NCI-H2029 treated with DMSO at 0.1 percent for 48 hours (cell line): Measurements from ENCODE around the gene FYN.

Source experiments
- DNase-seq: peaks from one replicate; lab custom pipeline; 2025; lab: John Stamatoyannopoulos, UW

The FYN gene

GRCh38 chr6:111831408-111831807, 41.8 kb downstream of the FYN start:
- DNase-seq: no peak

- DNase-seq: no peak
Measured at GRCh38 chr6:111829998-111830397, 43.3 kb downstream of the FYN start.

GRCh38 chr6:111829581-111829980, 43.7 kb downstream of the FYN start:
- DNase-seq: no peak

GRCh38 chr6:111828809-111829208, 44.4 kb downstream of the FYN start:
- DNase-seq: no peak

DNA sequence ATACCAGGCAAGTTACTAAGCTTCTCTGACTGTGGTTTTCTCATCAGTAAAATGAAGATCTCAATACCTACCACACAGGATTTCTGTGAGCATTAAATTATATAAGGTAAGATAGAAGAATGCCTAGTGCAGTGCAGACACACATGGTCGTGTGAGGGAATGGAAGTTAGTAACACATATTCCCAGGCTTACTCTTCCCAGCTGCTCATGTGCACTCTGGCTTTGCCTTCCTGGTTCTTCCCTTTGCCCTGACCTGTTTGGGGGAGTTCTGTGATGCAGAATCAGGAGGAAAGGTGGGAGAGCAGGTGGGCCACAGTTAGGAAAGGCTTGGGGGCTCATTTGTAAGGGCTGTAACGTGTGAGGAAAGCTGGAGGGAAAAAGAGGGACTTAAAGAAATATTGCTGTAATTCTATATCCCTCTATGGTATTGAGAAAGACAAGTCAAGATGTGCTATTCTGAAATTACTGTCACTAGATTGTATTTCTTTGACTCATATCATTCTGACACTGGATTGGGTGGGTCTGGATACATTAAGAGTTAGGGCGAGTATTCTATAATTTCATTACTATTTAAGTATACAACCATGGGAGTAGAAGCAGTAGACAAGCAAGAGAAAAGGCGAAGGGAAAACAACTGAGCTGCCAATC, 47.7 kb downstream of the FYN start:
- DNase-seq: no peak

- DNase-seq: no peak
Measured at GRCh38 chr6:111824608-111825337, 48.5 kb downstream of the FYN start.

DNA sequence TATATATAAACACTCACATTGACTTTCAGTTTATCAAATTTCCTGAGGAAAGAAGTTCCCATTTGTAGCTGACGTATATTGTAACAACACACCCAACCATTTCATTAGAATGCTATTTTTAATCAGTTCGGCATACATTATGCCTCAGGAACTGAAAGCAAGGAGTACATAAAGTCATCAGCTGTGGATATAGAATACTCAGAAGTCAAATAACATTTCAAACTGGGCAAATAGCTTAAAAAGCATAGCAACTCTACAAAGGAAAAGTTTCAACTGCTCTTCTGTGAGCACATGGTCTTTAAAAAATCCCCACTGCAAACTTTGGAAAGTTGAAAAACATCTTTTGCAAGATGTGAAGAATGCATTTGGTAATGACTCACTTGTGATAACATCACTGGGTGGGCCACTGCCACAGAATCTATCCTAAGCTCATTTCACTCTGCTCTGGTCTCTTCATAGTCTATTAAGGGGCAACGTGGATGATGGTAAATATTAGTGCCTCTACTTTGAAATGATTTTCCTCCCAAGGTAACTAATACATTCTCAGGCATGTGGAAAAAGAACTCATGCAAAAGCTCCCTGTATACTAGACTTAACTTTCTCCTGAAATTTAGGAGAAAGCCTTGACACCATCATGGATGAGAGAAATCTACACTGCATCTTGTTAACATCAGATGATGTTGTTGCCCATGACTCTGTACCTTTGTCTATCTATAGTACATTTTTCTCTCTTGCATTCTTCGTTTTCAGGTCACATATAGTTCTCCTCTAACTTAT, 49.2 kb downstream of the FYN start:
- no peak for DNase-seq

DNA sequence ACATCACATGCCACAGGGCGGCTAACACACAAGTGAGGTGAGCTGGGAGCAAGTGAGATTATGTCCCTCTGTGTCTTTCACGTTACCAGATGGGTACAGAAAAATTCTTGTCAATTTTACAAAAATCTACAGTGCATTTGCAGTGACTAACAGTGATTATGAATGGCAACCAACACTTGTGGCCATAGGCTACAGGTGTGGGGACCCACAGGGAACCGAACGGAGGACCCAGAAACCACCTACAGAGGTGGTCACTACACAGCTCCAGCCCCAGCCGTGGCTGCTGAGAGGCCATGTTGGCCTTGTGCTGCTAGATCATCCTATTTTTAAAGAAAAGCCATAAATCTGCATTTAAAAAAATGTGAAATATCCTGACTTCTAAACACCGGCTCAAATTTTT, 50.2 kb downstream of the FYN start:
- DNase-seq: no peak

- no peak for DNase-seq
Measured at GRCh38 chr6:111819458-111819857, 53.8 kb downstream of the FYN start.

DNA sequence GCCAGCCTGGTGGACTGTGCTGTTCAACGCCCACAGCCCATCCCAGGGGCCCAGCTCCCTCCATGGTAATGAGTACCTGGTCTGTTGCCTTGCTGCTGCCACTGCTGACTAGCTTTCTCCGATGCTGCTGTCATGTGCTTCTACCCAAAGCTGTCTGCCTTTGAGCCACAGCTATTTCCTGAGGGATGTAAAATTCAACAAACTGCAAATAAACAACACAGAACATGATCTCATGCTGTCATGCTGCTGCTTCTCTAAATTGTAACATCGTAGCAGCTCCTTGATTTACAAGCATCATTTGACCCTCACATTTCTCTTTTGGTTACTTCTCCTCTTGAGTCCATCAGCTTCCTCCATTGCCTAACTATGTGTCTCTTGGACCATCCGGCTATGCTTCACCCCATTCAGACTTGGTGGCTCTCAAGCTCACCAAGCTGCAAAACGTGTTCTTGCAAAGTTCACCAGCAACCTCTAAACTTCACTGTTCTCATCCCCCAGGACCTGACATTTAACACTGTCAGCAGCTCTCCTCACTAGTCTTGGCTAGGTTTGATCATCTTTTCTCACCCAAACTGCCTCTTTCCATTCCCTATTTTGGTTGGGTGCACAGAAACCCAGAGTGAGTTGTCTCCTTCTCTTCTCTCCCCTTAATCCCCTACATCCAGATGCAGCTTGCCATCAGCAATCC, 54.6 kb downstream of the FYN start:
- DNase-seq: no peak

DNA sequence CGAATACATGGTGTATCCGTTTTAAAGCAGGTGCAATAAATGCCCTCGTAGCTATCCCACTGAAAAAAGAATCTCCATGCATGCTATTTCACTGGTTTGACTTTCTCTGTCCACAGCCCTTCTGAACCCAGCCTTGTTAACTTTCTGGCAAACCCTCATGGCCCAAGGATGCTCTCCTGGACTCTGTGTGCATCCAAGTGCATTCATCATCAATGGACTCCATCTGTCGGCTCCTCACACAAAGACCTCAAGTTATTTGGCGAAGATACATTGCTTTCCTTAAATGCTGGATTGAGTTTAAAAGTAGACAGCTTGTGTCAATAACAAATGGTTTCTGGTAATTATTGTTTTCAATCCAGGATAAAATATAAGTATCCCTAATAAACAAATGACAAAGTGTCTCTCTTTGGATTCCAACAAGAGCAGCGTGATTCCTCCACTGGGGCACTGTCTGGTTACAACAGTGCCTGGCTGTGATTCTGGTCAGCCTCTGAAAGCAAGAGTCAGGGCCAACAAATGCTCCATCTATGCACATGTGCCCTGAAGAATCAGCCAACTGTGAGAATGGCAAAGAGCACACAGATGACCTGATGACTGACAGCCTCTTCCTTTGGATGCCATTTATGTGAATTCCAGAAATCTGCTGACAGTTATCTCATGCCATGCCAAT, 55.7 kb downstream of the FYN start:
- no peak for DNase-seq

DNA sequence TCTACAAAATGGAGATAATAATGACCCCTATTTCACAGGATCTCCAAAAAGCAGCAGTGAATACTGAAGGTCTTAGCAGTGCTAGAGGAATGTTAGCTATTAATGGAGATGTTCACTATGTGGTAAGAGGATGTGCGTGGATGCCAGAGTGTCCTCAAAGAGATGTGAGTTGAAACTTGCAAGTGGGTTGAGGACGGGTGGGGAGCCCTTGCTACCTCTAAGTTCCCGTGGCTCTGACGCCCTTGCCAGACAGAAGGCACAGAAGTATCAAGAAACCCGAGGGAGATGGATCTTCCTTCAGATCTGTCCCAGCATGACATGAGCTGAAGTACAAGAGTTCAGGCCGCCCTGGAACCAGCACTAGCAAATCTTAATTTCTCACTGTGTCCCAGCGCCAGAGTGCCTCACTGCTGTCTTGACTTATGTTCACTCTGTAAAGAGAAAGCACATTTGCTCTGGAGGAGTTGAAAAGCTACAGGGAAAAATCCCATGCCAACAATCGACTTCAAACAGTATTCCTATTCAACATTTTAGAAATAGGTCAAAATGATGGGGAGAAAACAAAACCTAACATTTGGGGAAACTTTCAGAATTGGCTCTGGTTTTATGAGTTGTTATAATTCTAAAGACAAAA, 59.5 kb downstream of the FYN start:
- no peak for DNase-seq

DNA sequence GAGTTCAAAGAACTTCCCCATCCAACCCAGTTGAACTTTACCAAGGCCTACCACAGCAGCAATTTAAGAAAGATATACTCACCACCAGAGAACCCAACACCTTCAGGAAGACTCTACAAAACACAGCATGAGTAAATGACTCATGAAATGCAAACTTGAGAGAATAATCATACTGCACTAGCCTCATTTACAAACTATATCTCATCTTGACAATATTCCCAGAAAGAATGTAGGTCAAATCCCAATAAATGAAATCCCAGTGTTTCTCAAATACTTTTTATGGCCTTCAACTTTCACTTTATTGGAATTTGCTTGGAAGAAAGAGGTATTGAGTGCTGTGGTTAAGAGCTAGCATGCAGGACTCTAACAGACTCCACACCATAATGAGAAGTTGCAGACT, 60.0 kb downstream of the FYN start:
- no peak for DNase-seq

DNA sequence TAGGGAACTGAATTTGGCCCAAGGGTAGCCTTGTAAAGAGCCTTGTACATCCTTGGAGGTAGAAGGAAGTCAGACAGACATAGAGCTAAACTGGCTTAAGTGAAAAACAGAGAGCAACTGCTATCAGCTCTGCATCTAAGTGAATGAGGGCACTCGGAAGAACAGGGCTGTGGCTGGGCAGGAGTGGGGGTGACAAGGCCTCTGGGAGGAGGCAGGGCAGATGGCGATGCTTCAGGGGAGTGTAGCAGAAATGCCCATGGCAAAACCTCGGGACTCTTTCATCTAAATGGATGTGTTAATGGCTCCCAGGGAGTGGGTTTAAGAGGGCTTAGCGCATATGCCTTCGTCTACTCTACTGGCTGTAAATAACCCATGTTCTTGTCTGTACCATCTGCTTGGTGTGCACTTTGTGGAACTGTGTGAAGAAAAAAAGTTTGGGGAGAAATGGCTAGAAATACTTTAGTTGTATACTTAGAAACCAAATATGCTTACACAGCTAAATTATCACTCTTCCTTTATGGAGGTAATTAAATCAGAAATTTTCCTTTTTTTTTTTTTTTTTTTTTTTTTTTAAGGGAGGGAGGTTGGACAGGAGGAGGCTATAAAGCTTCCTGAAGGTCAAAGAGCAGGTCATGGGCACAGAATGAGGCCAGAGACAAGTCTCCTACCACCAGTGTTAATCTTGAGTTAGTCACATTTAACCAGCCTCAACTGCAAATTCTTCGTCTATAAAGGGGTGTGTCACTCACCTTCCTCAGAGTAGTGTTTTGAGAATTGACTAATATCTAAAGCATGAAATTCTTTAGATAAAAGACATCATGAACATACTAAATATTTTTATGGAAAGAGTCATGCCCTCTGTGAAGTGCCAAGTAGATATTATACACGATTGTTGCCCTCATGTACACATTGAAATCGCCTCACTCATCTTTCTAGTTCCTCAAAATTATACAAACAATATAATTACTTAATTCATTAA, 60.9 kb downstream of the FYN start:
- no peak for DNase-seq

- DNase-seq: no peak
Measured at GRCh38 chr6:111810294-111811131, 62.7 kb downstream of the FYN start.

DNA sequence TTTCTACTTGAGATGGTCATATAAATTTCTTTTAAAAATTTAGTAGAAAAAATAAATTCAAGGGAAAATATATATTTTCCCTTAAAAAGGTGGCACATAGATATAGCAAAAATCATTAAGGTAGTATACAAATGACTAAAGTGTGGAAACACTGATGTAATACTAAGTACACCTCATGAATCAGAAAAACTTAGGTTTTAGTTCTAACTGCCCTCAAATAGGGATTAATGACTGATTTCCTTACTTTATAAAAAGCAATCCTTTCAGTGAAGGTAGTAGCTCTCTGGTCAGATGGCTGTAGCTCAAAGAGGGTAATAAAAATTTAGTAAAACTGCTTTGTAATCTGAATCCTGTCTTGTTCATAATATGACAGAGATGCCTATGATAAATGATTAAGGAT, 63.5 kb downstream of the FYN start:
- DNase-seq: no peak

GRCh38 chr6:111809264-111809663, 64.0 kb downstream of the FYN start:
- no peak for DNase-seq

DNA sequence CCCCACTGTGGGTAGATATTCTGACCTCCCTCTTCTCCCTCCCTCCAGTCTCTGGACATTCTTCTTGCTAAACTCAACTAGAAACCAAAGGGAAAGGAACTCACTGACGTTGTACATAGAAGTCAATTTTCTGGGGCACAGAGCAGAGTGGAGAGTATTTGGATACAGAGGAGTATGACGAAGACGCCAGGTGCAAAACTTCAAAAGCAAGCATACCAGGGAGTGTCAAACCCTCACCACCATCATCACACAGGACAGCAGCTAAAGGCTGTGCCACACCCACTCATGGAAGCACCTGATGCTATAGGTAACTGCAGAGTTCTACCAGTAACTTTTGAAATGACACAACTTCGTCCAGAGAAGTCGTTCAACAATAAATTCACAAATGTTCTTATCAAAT, 64.8 kb downstream of the FYN start:
- no peak for DNase-seq
